ENCODE data around the gene USP15. TPM values are rescaled to one million over a fixed set of nuclear protein-coding genes. Genes with fewer than 3 reads are reported as not detected.
"Not testable (repeated sequence)": the region's sequence is repeated elsewhere in the genome, so short reads cannot be mapped to it uniquely, and the experiment has no call there.

Gene USP15
- total RNA-seq, 1 donor from 2014 or later, result 150 TPM

- intact Hi-C loops (cut with micrococcal nuclease); ATAC-seq (ENCODE audit: low read depth); H3K27ac Mint-ChIP-seq; POLR2A ChIA-PET; H3K9me3 Mint-ChIP-seq; CTCF ChIA-PET; H3K27me3 Mint-ChIP-seq; DNase-seq; H3K4me3 Mint-ChIP-seq: not testable (repeated sequence)
- Mint-ChIP-seq H3K4me1 (peaks cover 36% of the 10 kb centered on the region), H3K36me3 (ENCODE audit: low read depth) (peaks cover 77% of the 10 kb centered on the region)
Observed at GRCh38 chr12:62343304-62344120, 83.3 kb downstream of the USP15 start.

- H3K4me3 Mint-ChIP-seq; H3K9me3 Mint-ChIP-seq; H3K27me3 Mint-ChIP-seq; intact Hi-C loops (cut with micrococcal nuclease); POLR2A ChIA-PET; DNase-seq; H3K27ac Mint-ChIP-seq; ATAC-seq (ENCODE audit: low read depth); CTCF ChIA-PET: not testable (repeated sequence)
- Mint-ChIP-seq H3K4me1 (peaks cover 26% of the 10 kb centered on the region), H3K36me3 (ENCODE audit: low read depth) (peaks cover 69% of the 10 kb centered on the region)
Observed at GRCh38 chr12:62344731-62345556, 84.7 kb downstream of the USP15 start.

GRCh38 chr12:62345667-62346066 lies 85.5 kb downstream of the USP15 start:
- no peaks in the 10 kb centered on the region for H3K9me3 Mint-ChIP-seq

GRCh38 chr12:62346817-62347216 lies 86.6 kb downstream of the USP15 start:
- Mint-ChIP-seq H3K9me3 (no peaks in the 10 kb centered on the region), H3K27me3 (no peaks in the 10 kb centered on the region), H3K36me3 (ENCODE audit: low read depth) (peaks cover 58% of the 10 kb centered on the region), H3K4me1 (peaks cover 14% of the 10 kb centered on the region), H3K27ac (no peak overlapping the region), H3K4me3 (no peak overlapping the region)
- TF ChIP-seq CTCF (IDR thresholded peaks at IDR 0.05), result no peak
- ChIA-PET CTCF (no interaction called here), POLR2A (no interaction called here)
- intact Hi-C loops (cut with micrococcal nuclease), result no loop called here
- DNase-seq, result no peak
- no peak for ATAC-seq (ENCODE audit: low read depth)

More at GRCh38 chr12:62345667-62346066, 85.5 kb downstream of the USP15 start:
- Mint-ChIP-seq H3K27me3 (no peaks in the 10 kb centered on the region), H3K4me1 (peaks cover 21% of the 10 kb centered on the region), H3K27ac (no peak overlapping the region), H3K36me3 (ENCODE audit: low read depth) (peaks cover 66% of the 10 kb centered on the region), H3K4me3 (no peak overlapping the region)
- DNase-seq (no peak), ATAC-seq (ENCODE audit: low read depth) (no peak)
- TF ChIP-seq CTCF (IDR thresholded peaks at IDR 0.05), result no peak
- ChIA-PET CTCF (no interaction called here), POLR2A (no interaction called here)
- intact Hi-C loops (cut with micrococcal nuclease), result no loop called here

- no peaks in the 10 kb centered on the region for H3K27me3 Mint-ChIP-seq
- ChIA-PET POLR2A (no interaction called here), CTCF (no interaction called here)
- no peak overlapping the region for H3K27ac Mint-ChIP-seq
- peaks cover 11% of the 10 kb centered on the region for H3K4me1 Mint-ChIP-seq
- intact Hi-C loops (cut with micrococcal nuclease), result loop anchor here (2.0 kb wide), 1 partner anchor 13 kb away; no protein-coding TSS in a partner anchor
- TF ChIP-seq CTCF (IDR thresholded peaks at IDR 0.05), result no peak
- DNase-seq (no peak), ATAC-seq (ENCODE audit: low read depth) (no peak)
- no peak overlapping the region for H3K4me3 Mint-ChIP-seq
- peaks cover 46% of the 10 kb centered on the region for H3K36me3 Mint-ChIP-seq (ENCODE audit: low read depth)
- no peaks in the 10 kb centered on the region for H3K9me3 Mint-ChIP-seq
Observed at GRCh38 chr12:62347922-62348650, 87.9 kb downstream of the USP15 start.

Measured in activated B cell treated with CpG ODN at 0.5 μM for 24 hours (primary cell).